GM20431 (cell line): ENCODE data around the gene RIPK4.
"Not testable (repeated sequence)": the region's sequence is repeated elsewhere in the genome, so short reads cannot be mapped to it uniquely, and the experiment has no call there.

Experiments used
- in situ Hi-C: fragments of 300-500 bp; cut with MseI, MboI; formaldehyde crosslinking; loops from one replicate; pipeline ENCODE4 v1.15.0; 2020; ENCODE audit warnings: low sequenced_read_pairs; ENCODE audit not compliant: unreplicated experiment

Gene RIPK4

GRCh38 chr21:41798326-41798725 is 31.5 kb upstream of the RIPK4 start:
- in situ Hi-C loops, result no loop called here

- in situ Hi-C loops, result no loop called here
Observed at GRCh38 chr21:41796476-41797080, 29.7 kb upstream of the RIPK4 start.

- in situ Hi-C loops, result no loop called here
Observed at GRCh38 chr21:41795726-41796125, 28.9 kb upstream of the RIPK4 start.

GRCh38 chr21:41794600-41794999 is 27.7 kb upstream of the RIPK4 start:
- in situ Hi-C loops, result no loop called here

- in situ Hi-C loops, result no loop called here
Observed at GRCh38 chr21:41792711-41793110, 25.9 kb upstream of the RIPK4 start.

- in situ Hi-C loops, result no loop called here
Observed at GRCh38 chr21:41786509-41786987, 19.7 kb upstream of the RIPK4 start.

- in situ Hi-C loops, result not testable (repeated sequence)
Observed at GRCh38 chr21:41785262-41785661, 18.4 kb upstream of the RIPK4 start.

- in situ Hi-C loops, result no loop called here
Observed at GRCh38 chr21:41784456-41785102, 17.7 kb upstream of the RIPK4 start.

- in situ Hi-C loops, result no loop called here
Observed at GRCh38 chr21:41783476-41784180, 16.8 kb upstream of the RIPK4 start.

GRCh38 chr21:41781050-41781410 is 14.2 kb upstream of the RIPK4 start:
- in situ Hi-C loops, result no loop called here

GRCh38 chr21:41780337-41781049 is 13.6 kb upstream of the RIPK4 start:
- in situ Hi-C loops, result no loop called here

- in situ Hi-C loops, result no loop called here
Observed at GRCh38 chr21:41779659-41780058, 12.8 kb upstream of the RIPK4 start.

GRCh38 chr21:41778930-41779600 is 12.2 kb upstream of the RIPK4 start:
- in situ Hi-C loops, result no loop called here

- in situ Hi-C loops, result no loop called here
Observed at GRCh38 chr21:41777951-41778815, 11.3 kb upstream of the RIPK4 start.

GRCh38 chr21:41776778-41777177 is 9.9 kb upstream of the RIPK4 start:
- in situ Hi-C loops, result no loop called here

- in situ Hi-C loops, result no loop called here
Observed at GRCh38 chr21:41775149-41775472, 8.3 kb upstream of the RIPK4 start.

GRCh38 chr21:41774467-41775148 is 7.8 kb upstream of the RIPK4 start:
- in situ Hi-C loops, result no loop called here

GRCh38 chr21:41772351-41773080 is 5.7 kb upstream of the RIPK4 start:
- in situ Hi-C loops, result no loop called here
